HepG2 (cell line): ENCODE results near the gene PDCD2L. TPM values are rescaled to one million over a fixed set of nuclear protein-coding genes. Genes with fewer than 3 reads are reported as not detected.

Source experiments
- ATAC-seq: fragments of 200-7000 bp; cut with Tn5 transposase; 3 replicates; pipeline ENCODE4 v1.9.1; 2020; ENCODE audit warnings: mild to moderate bottlenecking, moderate library complexity
- BruUV-seq: library from RNA; stranded (reverse); fragments of 400-500 nt; replicated peaks from 2 replicates; lab custom pipeline; 2021; lab: Mats Ljungman, UMichigan
- CTCF ChIA-PET: fragments of 300-600 bp; formaldehyde crosslinking; extraction: SDS; loops from one replicate; lab custom pipeline; 2021; ENCODE audit warnings: low total read pairs, inconsistent platforms, low intra/inter-chr PET ratio; lab: Yijun Ruan, JAX
- POLR2A ChIA-PET: fragments of 350-600 bp; sonication (Branson Sonifier 250); formaldehyde crosslinking; loops from one replicate; lab custom pipeline; 2020; ENCODE audit warnings: antibody characterized with exemption, inconsistent platforms; lab: Yijun Ruan, JAX
- DNase-seq: peaks from one replicate; pipeline ENCODE4 v3.0.0-alpha.2; 2015; ENCODE audit warnings: low spot score
- FAIRE-seq: peaks from 3 replicates; lab custom pipeline; 2011; peaks lifted over from hg19 to GRCh38; lab: Jason Lieb, UNC
- H2AFZ ChIP-seq: one replicate; pipeline ENCODE4 v1.6.1; 2011; ENCODE audit warnings: low read length, inconsistent platforms
- H3K27ac ChIP-seq: fragments of 300-600 bp; 3 replicates; pipeline ENCODE4 v1.8.0; 2011; ENCODE audit warnings: mixed run types, mild to moderate bottlenecking, mixed read lengths, low read length, inconsistent platforms; ENCODE audit not compliant: insufficient read depth; ENCODE audit errors: extremely low read length
- H3K27me3 ChIP-seq, 2 experiments: fragments of 200-600 bp in 1 of 2; 2 replicates in 1 of 2; 3 replicates in 1 of 2; pipeline versions ENCODE4 v1.6.0 to v1.8.0; 2011; ENCODE audit warnings: low read length in 2 of 2, mild to moderate bottlenecking in 2 of 2, moderate library complexity in 2 of 2, inconsistent platforms in 1 of 2; ENCODE audit not compliant: insufficient read depth in 2 of 2, control insufficient read depth in 1 of 2
- H3K36me3 ChIP-seq, 2 experiments: fragments of 200-600 bp in 1 of 2; replicated peaks in 1 of 2; 2 replicates in 1 of 2; 3 replicates in 1 of 2; pipeline versions ENCODE4 v1.5.1 to v1.8.0; 2011; ENCODE audit warnings: low read length in 2 of 2, inconsistent platforms in 1 of 2; ENCODE audit not compliant: insufficient read depth in 2 of 2, control insufficient read depth in 1 of 2
- H3K4me1 ChIP-seq: 2 replicates; pipeline ENCODE4 v1.5.1; 2012; ENCODE audit warnings: low read length, inconsistent platforms; ENCODE audit not compliant: insufficient read depth
- H3K4me2 ChIP-seq: 2 replicates; pipeline ENCODE4 v1.6.0; 2011; ENCODE audit warnings: low read depth, low read length, inconsistent platforms
- H3K4me3 ChIP-seq, 3 experiments: fragments of 200-600 bp in 1 of 3; sonication (generic), shearing (Covaris generic) in 1 of 3; replicated peaks in 1 of 3; 2 replicates each; pipeline ENCODE4 v1.5.1; 2011 to 2016; ENCODE audit warnings: low read length in 3 of 3, inconsistent platforms in 2 of 3, low read depth in 2 of 3, mild to moderate bottlenecking in 2 of 3, control low read depth in 1 of 3, mixed read lengths in 1 of 3; ENCODE audit not compliant: insufficient read depth in 1 of 3
- H3K79me2 ChIP-seq: one replicate; pipeline ENCODE4 v1.6.1; 2011; ENCODE audit warnings: low read length, inconsistent platforms; ENCODE audit not compliant: insufficient read depth
- H3K9ac ChIP-seq: 2 replicates; pipeline ENCODE4 v1.6.0; 2011; ENCODE audit warnings: mild to moderate bottlenecking, low read depth, low read length, inconsistent platforms; ENCODE audit not compliant: insufficient read depth
- H3K9me3 ChIP-seq: 2 replicates; pipeline ENCODE4 v1.5.1; 2012; ENCODE audit warnings: mild to moderate bottlenecking, low read length
- H4K20me1 ChIP-seq: 2 replicates; pipeline ENCODE4 v1.6.0; 2011; ENCODE audit warnings: inconsistent platforms, mild to moderate bottlenecking, low read length, moderate library complexity; ENCODE audit not compliant: insufficient read depth
- CHD4 ChIP-seq: fragments of 200-600 bp; sonication (generic); IDR thresholded peaks from 2 replicates; pipeline ENCODE4 v1.7.0; 2017; ENCODE audit warnings: mild to moderate bottlenecking, low read length, borderline replicate concordance
- FOXA3 ChIP-seq: IDR thresholded peaks from 2 replicates; pipeline ENCODE4 v1.6.1; 2016; ENCODE audit warnings: missing genetic modification reagents, missing compliant biosample characterization
- RBM22 ChIP-seq: fragments of 200-400 bp; formaldehyde crosslinking; optimal IDR thresholded peaks from 2 replicates; pipeline ENCODE3; 2017; ENCODE audit warnings: mild to moderate bottlenecking, low read length, moderate library complexity
- ZNF260 ChIP-seq: sonication (generic); formaldehyde crosslinking; IDR thresholded peaks from 2 replicates; pipeline ENCODE4 v1.4.0; 2020; ENCODE audit warnings: missing genetic modification reagents, low read depth, mild to moderate bottlenecking, borderline replicate concordance
- ZNF687 ChIP-seq: sonication (generic); formaldehyde crosslinking; IDR thresholded peaks from 2 replicates; pipeline ENCODE4 v1.5.1; 2020; ENCODE audit warnings: mild to moderate bottlenecking, missing genetic modification reagents, moderate library complexity
- ZNF850 ChIP-seq: sonication (generic); formaldehyde crosslinking; conservative IDR thresholded peaks from 2 replicates; pipeline ENCODE4 v1.9.0; 2021; ENCODE audit warnings: mild to moderate bottlenecking, missing genetic modification reagents
- WGBS: methylation state at CpG from one replicate; pipeline ENCODE4 v1.1.6; 2017; ENCODE audit warnings: low lambda C conversion rate; 5-methylcytosine and 5-hydroxymethylcytosine counted together
- in situ Hi-C: cut with HindIII; loops from 2 replicates; pipeline ENCODE4 v1.10.0; 2017; ENCODE audit warnings: low pct_unique_long_range_greater_than_20kb; ENCODE audit not compliant: extremely low pct_ligation_motif_present
- intact Hi-C: fragments of 100-400 bp; cut with micrococcal nuclease; formaldehyde crosslinking; loops from one replicate; pipeline ENCODE4 v1.10.0; 2022; ENCODE audit not compliant: unreplicated experiment
- polyA plus RNA-seq, 8 experiments: library from polyadenylated mRNA; depleted of rRNA in 3 of 8; stranded (reverse) in 7 of 8; unstranded in 1 of 8; fragments of >200 nt; fragmentation: Illumina TruSeq in 4 of 8; extraction: Trizol in 4 of 8; gene quantifications; 2 replicates each; pipeline versions ENCODE4 v1.2.1 to v1.2.3, GENCODE V29; 2011 to 2016; ENCODE audit warnings: low read depth in 4 of 8, missing spikeins in 1 of 8, mixed read lengths in 1 of 8; ENCODE audit not compliant: insufficient read depth in 1 of 8
- total RNA-seq, 5 experiments: library from RNA; depleted of rRNA; stranded (reverse); fragments of >200 nt; fragmentation: Illumina TruSeq; extraction: Trizol; gene quantifications; 2 replicates each; pipeline ENCODE4 v1.2.3, GENCODE V29; 2016; ENCODE audit warnings: low read depth in 1 of 5
- TF ChIP-seq, protein P1 (sequence below): sonication (generic); formaldehyde crosslinking; IDR thresholded peaks from 2 replicates; pipeline ENCODE4 v1.4.0; 2020; ENCODE audit warnings: mild to moderate bottlenecking, missing genetic modification reagents

PDCD2L gene
- total and polyA plus RNA-seq, 2 of the 13 experiments (the other 11 are each of a cell fraction or from before 2014, with no cell fraction given), result 29.3 to 35.2 TPM

DNA sequence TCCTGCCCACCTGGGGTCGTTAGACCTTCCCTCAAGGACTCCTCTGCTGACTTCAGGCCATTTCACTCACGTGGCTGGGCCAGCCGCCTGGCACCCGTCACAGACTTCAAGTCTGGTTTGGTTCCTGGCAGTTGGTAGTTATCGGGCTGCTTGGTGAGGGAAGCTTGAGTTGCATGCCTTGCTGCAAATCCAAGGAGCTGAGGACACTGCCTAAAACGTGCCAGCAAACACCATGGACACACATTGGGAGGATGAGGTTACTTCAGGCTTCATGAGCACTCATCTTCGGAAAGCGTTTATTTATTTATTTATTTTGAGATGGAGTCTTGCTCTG, 36.6 kb upstream of the PDCD2L start:
- WGBS, result 86% methylated on average over 5 of the region's 8 CpGs
- no peak overlapping the region for H3K27ac ChIP-seq
- ATAC-seq (no peak), DNase-seq (no peak), FAIRE-seq (no peak)
- no peak for TF ChIP-seq FOXA3 (CRISPR knock-in tag)
- no peak for TF ChIP-seq ZNF260 (CRISPR knock-in tag)
- TF ChIP-seq ZNF850 (CRISPR knock-in tag), result no peak
- TF ChIP-seq, protein P1, sequence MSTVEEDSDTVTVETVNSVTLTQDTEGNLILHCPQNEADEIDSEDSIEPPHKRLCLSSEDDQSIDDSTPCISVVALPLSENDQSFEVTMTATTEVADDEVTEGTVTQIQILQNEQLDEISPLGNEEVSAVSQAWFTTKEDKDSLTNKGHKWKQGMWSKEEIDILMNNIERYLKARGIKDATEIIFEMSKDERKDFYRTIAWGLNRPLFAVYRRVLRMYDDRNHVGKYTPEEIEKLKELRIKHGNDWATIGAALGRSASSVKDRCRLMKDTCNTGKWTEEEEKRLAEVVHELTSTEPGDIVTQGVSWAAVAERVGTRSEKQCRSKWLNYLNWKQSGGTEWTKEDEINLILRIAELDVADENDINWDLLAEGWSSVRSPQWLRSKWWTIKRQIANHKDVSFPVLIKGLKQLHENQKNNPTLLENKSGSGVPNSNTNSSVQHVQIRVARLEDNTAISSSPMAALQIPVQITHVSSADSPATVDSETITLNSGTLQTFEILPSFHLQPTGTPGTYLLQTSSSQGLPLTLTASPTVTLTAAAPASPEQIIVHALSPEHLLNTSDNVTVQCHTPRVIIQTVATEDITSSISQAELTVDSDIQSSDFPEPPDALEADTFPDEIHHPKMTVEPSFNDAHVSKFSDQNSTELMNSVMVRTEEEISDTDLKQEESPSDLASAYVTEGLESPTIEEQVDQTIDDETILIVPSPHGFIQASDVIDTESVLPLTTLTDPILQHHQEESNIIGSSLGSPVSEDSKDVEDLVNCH (CRISPR knock-in tag), result no peak
- H3K36me3 ChIP-seq, result peaks cover 22 to 47% of the 10 kb centered on the region in 2 experiments
- no peak overlapping the region for H2AFZ ChIP-seq
- H3K9me3 ChIP-seq, result no peaks in the 10 kb centered on the region
- no peak overlapping the region for H3K9ac ChIP-seq
- H3K27me3 ChIP-seq, result no peaks in the 10 kb centered on the region
- ChIA-PET CTCF (no interaction called here), POLR2A (interaction anchor here (0.5 kb wide), 1 partner anchor 12 kb away, joined by 5 read pairs; no protein-coding TSS in a partner anchor)
- H3K4me2 ChIP-seq, result peak overlapping the region; percentile 87
- peak overlapping the region in 1 of 3 experiments; percentile 21; a peak in 1 of 6 replicates for H3K4me3 ChIP-seq
- in situ Hi-C loops (no loop called here), intact Hi-C loops (no loop called here)
- peaks cover 56% of the 10 kb centered on the region for H3K79me2 ChIP-seq
- H3K4me1 ChIP-seq, result peaks cover 77% of the 10 kb centered on the region
- peaks cover 26% of the 10 kb centered on the region for H4K20me1 ChIP-seq
- BruUV-seq, result no TSS peak

DNA sequence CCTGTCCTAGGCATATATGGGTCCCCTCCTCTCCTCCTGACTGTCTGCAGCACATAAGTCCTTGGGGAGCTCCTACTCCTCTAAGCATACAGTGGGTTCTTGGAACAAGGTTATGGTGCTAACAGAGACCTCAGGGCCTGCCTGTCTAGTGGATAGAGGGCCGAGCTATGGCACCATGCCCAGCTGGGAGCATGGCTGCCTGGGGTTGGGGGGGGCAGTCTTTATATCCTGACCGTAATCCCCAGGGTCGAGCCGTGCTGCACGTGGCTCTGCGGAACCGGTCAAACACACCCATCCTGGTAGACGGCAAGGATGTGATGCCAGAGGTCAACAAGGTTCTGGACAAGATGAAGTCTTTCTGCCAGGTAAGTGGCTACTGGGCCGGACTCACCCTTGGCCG, 35.9 kb upstream of the PDCD2L start:
- no TSS peak for BruUV-seq
- Histone ChIP-seq H3K27me3 (no peaks in the 10 kb centered on the region), H3K9me3 (no peaks in the 10 kb centered on the region), H3K4me2 (peak overlapping the region; percentile 43), H3K27ac (peak overlapping the region; percentile 2), H2AFZ (no peak overlapping the region), H3K79me2 (peaks cover 56% of the 10 kb centered on the region), H3K4me3 (0 out of 6 replicates have a peak overlapping the region, but pooled peaks of 1 of the 3 experiments have one; percentile 7), H3K4me1 (peaks cover 70% of the 10 kb centered on the region), H3K36me3 (peaks cover 23 to 47% of the 10 kb centered on the region in 2 experiments), H4K20me1 (peaks cover 29% of the 10 kb centered on the region), H3K9ac (no peak overlapping the region)
- in situ Hi-C loops (no loop called here), intact Hi-C loops (no loop called here)
- DNase-seq, result no peak
- ATAC-seq, result no peak
- CTCF ChIA-PET, result no interaction called here
- FAIRE-seq, result no peak
- POLR2A ChIA-PET, result no interaction called here
- 94% methylated on average over 9 of the region's 10 CpGs for WGBS
- no peak for TF ChIP-seq CHD4
- peak; percentile 30 for TF ChIP-seq RBM22
- TF ChIP-seq ZNF687 (CRISPR knock-in tag), result peak; percentile 28; the same call in 1 of the 2 replicates
